Measurements from ENCODE around the gene JMJD7. TPM values are rescaled to one million over a fixed set of nuclear protein-coding genes. Genes with fewer than 3 reads are reported as not detected.

The JMJD7 gene
- total and polyA plus RNA-seq, 2 donors (not counting 1 experiment from before 2014, with no cell fraction given): 33.4 to 43.9 TPM

- ChIA-PET POLR2A (no interaction called here), CTCF (interaction anchor here (1.7 to 15.7 kb wide), 2 partner anchors 30 to 202 kb away, joined by 3 to 716 read pairs; partner anchors contain the start of gene MAPKBP1)
- 100% methylated on average over 1 of the region's 3 CpGs for WGBS (ENCODE audit: insufficient coverage)
- Histone ChIP-seq H4K20me1 (ENCODE audit: control insufficient read depth, insufficient read depth, low read length, poor library complexity, severe bottlenecking) (no peaks in the 10 kb centered on the region), H3K4me1 (ENCODE audit: control insufficient read depth in 2 of 2, insufficient read depth in 2 of 2, low read length in 2 of 2) (peaks cover 5 to 9% of the 10 kb centered on the region in 2 donors), H3K4me3 (ENCODE audit: control extremely low read depth in 1 of 5, extremely low read depth in 1 of 5, insufficient read depth in 1 of 5, low read depth in 2 of 5, low read length in 4 of 5) (no peak overlapping the region), H3K27me3 (replicated peaks in 1 of 4; ENCODE audit: control extremely low read depth in 1 of 4, control insufficient read depth in 3 of 4, insufficient read depth in 4 of 4, low read length in 3 of 4) (no peaks in the 10 kb centered on the region), H3K79me2 (ENCODE audit: control insufficient read depth, insufficient read depth, low read length) (no peaks in the 10 kb centered on the region), H3K4me2 (replicated peaks; ENCODE audit: low read depth, low read length, poor library complexity, severe bottlenecking) (no peak overlapping the region), H3K36me3 (replicated peaks in 1 of 2; ENCODE audit: control extremely low read depth in 1 of 2, control insufficient read depth in 1 of 2, extremely low read depth in 1 of 2, insufficient read depth in 2 of 2, low read length in 1 of 2) (peaks cover 0 to 5% of the 10 kb centered on the region in 2 experiments), H2AFZ (ENCODE audit: insufficient read depth, low read depth, low read length, poor library complexity, severe bottlenecking) (no peak overlapping the region), H3K27ac (ENCODE audit: low read length in 2 of 2) (no peak overlapping the region), H3K9me3 (ENCODE audit: control extremely low read depth in 1 of 3, control insufficient read depth in 2 of 3, insufficient read depth in 1 of 3, low read length in 2 of 3) (no peaks in the 10 kb centered on the region), H3K9ac (ENCODE audit: low read length) (no peak overlapping the region)
- ATAC-seq (ENCODE audit: low read depth) (no peak), DNase-seq (no peak)
- no peak for TF ChIP-seq EZH2 (IDR thresholded peaks at IDR 0.05; ENCODE audit: borderline replicate concordance, insufficient read depth, low read depth, low read length, poor library complexity, severe bottlenecking)
- TF ChIP-seq, protein P1, sequence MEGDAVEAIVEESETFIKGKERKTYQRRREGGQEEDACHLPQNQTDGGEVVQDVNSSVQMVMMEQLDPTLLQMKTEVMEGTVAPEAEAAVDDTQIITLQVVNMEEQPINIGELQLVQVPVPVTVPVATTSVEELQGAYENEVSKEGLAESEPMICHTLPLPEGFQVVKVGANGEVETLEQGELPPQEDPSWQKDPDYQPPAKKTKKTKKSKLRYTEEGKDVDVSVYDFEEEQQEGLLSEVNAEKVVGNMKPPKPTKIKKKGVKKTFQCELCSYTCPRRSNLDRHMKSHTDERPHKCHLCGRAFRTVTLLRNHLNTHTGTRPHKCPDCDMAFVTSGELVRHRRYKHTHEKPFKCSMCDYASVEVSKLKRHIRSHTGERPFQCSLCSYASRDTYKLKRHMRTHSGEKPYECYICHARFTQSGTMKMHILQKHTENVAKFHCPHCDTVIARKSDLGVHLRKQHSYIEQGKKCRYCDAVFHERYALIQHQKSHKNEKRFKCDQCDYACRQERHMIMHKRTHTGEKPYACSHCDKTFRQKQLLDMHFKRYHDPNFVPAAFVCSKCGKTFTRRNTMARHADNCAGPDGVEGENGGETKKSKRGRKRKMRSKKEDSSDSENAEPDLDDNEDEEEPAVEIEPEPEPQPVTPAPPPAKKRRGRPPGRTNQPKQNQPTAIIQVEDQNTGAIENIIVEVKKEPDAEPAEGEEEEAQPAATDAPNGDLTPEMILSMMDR (IDR thresholded peaks at IDR 0.05): no peak
- H3K27me3 Mint-ChIP-seq: no peaks in the 10 kb centered on the region
- no peaks in the 10 kb centered on the region for H3K9me3 Mint-ChIP-seq (ENCODE audit: insufficient read depth)
- no peak overlapping the region for H3K27ac Mint-ChIP-seq
- H3K4me3 Mint-ChIP-seq: no peak overlapping the region
- peaks cover 6% of the 10 kb centered on the region for H3K4me1 Mint-ChIP-seq
- intact Hi-C loops (cut with micrococcal nuclease): no loop called here
Measured at GRCh38 chr15:41805711-41806110, 22.2 kb upstream of the JMJD7 start.

- POLR2A ChIA-PET: interaction anchor here (0.9 kb wide), 1 partner anchor 28 kb away, joined by 3 read pairs; no protein-coding TSS in a partner anchor
- H3K9ac ChIP-seq (ENCODE audit: low read length): no peak overlapping the region
- 95% methylated on average over 8 of the region's 10 CpGs for WGBS (ENCODE audit: insufficient coverage)
- no peaks in the 10 kb centered on the region for H3K79me2 ChIP-seq (ENCODE audit: control insufficient read depth, insufficient read depth, low read length)
- H2AFZ ChIP-seq (ENCODE audit: insufficient read depth, low read depth, low read length, poor library complexity, severe bottlenecking): no peak overlapping the region
- peaks cover 5 to 17% of the 10 kb centered on the region in 2 donors for H3K4me1 ChIP-seq (ENCODE audit: control insufficient read depth in 2 of 2, insufficient read depth in 2 of 2, low read length in 2 of 2)
- no peak overlapping the region for H3K4me2 ChIP-seq (replicated peaks; ENCODE audit: low read depth, low read length, poor library complexity, severe bottlenecking)
- DNase-seq (no peak), ATAC-seq (ENCODE audit: low read depth) (no peak)
- Mint-ChIP-seq H3K4me3 (no peak overlapping the region), H3K27ac (no peak overlapping the region), H3K4me1 (peaks cover 10% of the 10 kb centered on the region), H3K9me3 (ENCODE audit: insufficient read depth) (no peaks in the 10 kb centered on the region), H3K27me3 (no peaks in the 10 kb centered on the region)
- peaks cover 0 to 2% of the 10 kb centered on the region in 2 experiments for H3K36me3 ChIP-seq (replicated peaks in 1 of 2; ENCODE audit: control extremely low read depth in 1 of 2, control insufficient read depth in 1 of 2, extremely low read depth in 1 of 2, insufficient read depth in 2 of 2, low read length in 1 of 2)
- CTCF ChIA-PET: interaction anchor here (0.8 to 15.7 kb wide), 4 partner anchors 11 to 98 kb away, joined by 3 to 716 read pairs (median 5); partner anchors contain the start of gene MAPKBP1
- no peaks in the 10 kb centered on the region for H3K9me3 ChIP-seq (ENCODE audit: control extremely low read depth in 1 of 3, control insufficient read depth in 2 of 3, insufficient read depth in 1 of 3, low read length in 2 of 3)
- TF ChIP-seq EZH2 (IDR thresholded peaks at IDR 0.05; ENCODE audit: borderline replicate concordance, insufficient read depth, low read depth, low read length, poor library complexity, severe bottlenecking): no peak
- TF ChIP-seq, protein P1 (IDR thresholded peaks at IDR 0.05): no peak
- H3K27me3 ChIP-seq (replicated peaks in 1 of 4; ENCODE audit: control extremely low read depth in 1 of 4, control insufficient read depth in 3 of 4, insufficient read depth in 4 of 4, low read length in 3 of 4): no peaks in the 10 kb centered on the region
- no peaks in the 10 kb centered on the region for H4K20me1 ChIP-seq (ENCODE audit: control insufficient read depth, insufficient read depth, low read length, poor library complexity, severe bottlenecking)
- no peak overlapping the region for H3K27ac ChIP-seq (ENCODE audit: low read length in 2 of 2)
- H3K4me3 ChIP-seq (ENCODE audit: control extremely low read depth in 1 of 5, extremely low read depth in 1 of 5, insufficient read depth in 1 of 5, low read depth in 2 of 5, low read length in 4 of 5): no peak overlapping the region
- intact Hi-C loops (cut with micrococcal nuclease): no loop called here
Measured at GRCh38 chr15:41806291-41807181, 21.4 kb upstream of the JMJD7 start.

Data from B cell (primary cell).